Measurements from ENCODE around the gene MAPK12.

MAPK12 gene

GRCh38 chr22:50261615-50262459 lies at the start of gene MAPK12:
Gene MAPK12 (minus strand): TSS chr22:50261683. CDS start chr22:50261509, 174 bp downstream.
- no peak for DNase-seq (ENCODE audit: low read depth)

DNA sequence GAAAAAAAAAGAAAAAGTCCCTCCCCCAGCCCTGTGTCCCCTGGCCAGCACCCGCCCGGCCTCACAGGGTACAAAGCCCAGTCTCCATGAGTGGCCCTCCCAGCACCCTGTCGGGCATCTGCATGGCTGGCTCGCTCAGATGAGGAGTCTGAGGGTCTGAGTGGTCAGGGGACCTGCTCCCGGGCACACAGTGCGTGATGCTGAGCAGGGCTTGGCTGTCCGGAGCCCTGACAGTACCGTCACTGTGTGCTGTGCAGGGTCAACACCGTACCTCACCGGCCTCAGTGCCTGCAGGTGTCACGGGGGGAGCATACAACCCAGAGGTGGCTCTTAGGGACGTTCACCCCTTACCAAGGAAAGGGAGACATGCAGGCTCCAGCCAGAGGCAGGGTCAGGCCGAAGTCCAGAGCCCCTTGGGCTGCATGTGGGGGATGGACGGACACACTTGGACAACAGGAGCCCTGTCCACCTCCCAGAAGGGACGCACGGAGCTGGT lies 49.5 kb upstream of the MAPK12 start:
- TF ChIP-seq CTCF (IDR thresholded peaks at IDR 0.05; ENCODE audit: control insufficient read depth, insufficient read depth, low read depth, low read length, missing control alignments), result no peak
- no peak overlapping the region for H3K4me3 ChIP-seq (ENCODE audit: control insufficient read depth, low read depth, low read length)
- no peak for DNase-seq (ENCODE audit: low read depth)

More at GRCh38 chr22:50261615-50262459, at the start of gene MAPK12:
- TF ChIP-seq CTCF (IDR thresholded peaks at IDR 0.05; ENCODE audit: control insufficient read depth, insufficient read depth, low read depth, low read length, missing control alignments), result no peak
- H3K4me3 ChIP-seq (ENCODE audit: control insufficient read depth, low read depth, low read length), result peak within 1 kb of the TSS; percentile 52

DNA sequence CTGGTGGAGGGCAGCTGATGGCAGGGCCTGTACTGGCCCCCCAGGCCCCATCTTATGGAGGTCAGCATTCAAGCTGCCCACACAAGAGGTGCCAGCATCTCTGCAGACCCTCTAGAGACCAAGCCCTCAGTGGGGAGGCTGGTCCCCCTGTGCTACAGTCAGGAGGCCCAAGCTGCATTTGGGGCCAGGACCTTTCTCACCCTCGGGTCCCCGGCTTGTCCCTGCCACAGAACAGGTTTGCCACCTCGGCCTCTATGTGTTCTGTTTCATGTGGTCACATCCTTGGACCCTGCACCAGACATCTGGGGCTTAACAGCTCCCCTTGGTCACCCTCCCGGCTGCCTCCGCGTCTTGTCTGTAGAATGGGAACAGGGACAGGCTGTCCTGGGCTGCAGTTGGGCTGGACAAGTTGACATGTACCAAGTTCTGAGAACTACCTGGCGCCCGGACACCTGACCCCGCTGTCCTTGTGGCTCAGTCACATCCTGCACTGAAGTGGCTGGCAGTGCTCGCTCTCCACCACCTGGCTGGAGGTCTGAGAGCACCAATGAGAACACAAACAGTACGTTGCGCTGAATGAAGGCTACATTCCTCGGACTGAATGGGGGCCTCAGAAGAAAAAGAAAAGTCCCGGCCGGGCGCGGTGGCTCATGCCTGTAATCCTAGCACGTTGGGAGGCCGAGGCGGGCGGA lies 48.7 kb upstream of the MAPK12 start:
- no peak for DNase-seq (ENCODE audit: low read depth)
- no peak overlapping the region for H3K4me3 ChIP-seq (ENCODE audit: control insufficient read depth, low read depth, low read length)
- no peak for TF ChIP-seq CTCF (IDR thresholded peaks at IDR 0.05; ENCODE audit: control insufficient read depth, insufficient read depth, low read depth, low read length, missing control alignments)

DNA sequence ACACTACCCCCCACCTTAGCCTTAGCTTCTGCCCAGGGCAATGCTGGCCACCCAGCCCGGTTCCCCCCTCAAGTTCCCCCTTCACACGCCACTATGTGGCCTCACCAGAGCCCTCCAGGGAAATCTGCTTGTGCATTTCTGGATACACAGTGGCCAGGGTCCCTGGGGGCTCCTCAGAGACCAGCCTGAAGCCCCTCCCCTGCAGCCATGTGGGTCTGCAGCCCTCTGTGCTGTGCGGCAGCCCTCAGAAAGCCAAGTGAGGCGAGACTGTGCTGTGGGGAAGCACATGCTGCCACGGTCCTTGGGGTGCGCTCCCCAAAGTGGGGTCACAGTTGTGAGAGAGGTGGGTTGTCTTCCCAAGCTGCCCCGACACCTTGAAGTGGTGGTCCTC lies 48.1 kb upstream of the MAPK12 start:
- no peak for TF ChIP-seq CTCF (IDR thresholded peaks at IDR 0.05; ENCODE audit: control insufficient read depth, insufficient read depth, low read depth, low read length, missing control alignments)
- DNase-seq (ENCODE audit: low read depth), result no peak
- no peak overlapping the region for H3K4me3 ChIP-seq (ENCODE audit: control insufficient read depth, low read depth, low read length)

DNA sequence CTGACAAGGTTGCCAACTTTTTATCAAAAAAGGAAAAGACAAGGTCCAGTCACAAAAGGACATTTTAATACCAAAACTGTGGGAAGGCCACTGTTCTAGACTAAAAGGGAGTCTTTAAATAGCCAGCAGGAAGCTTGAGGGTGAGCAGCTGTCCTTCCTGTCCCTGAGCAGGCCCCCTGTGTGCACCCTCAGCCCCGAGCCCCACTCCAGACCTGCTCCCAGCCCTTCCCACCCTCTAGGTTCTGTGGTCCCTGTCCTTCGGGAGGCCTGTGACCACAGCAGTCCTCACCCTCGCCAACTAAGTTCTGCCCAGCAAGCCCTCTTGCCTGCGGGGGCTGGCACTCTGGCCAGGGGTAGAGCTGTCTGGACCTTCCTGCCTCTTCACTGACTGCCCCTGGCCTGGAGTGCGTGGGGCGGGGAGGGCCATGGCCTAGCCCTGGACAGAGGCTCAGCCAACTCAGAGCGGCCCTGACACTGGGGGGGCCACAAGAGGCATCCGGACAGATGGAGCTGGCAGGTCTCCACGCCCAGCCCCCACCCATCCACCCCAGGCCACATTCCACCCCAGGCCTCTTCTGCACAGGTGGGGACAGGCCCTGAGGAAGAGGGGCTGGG lies 47.6 kb upstream of the MAPK12 start:
- DNase-seq (ENCODE audit: low read depth), result no peak
- no peak for TF ChIP-seq CTCF (IDR thresholded peaks at IDR 0.05; ENCODE audit: control insufficient read depth, insufficient read depth, low read depth, low read length, missing control alignments)
- no peak overlapping the region for H3K4me3 ChIP-seq (ENCODE audit: control insufficient read depth, low read depth, low read length)

DNA sequence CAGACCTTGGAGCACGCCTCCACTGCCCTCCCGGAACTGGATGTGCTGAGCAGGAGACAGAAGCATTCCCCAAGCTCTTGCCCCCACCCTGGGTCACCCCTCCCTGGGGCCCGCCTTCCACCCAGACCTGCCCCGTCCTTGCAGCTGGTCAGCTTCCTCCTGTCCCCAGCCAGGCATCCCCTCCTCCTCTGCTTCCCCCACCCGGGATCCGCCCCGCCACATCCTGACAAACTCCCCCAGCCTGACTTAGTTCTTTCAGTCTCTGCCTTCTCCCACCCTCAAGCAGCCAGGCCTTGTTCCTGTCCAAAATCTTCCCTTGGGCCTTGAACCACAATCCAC lies 47.1 kb upstream of the MAPK12 start:
- H3K4me3 ChIP-seq (ENCODE audit: control insufficient read depth, low read depth, low read length), result no peak overlapping the region
- no peak for TF ChIP-seq CTCF (IDR thresholded peaks at IDR 0.05; ENCODE audit: control insufficient read depth, insufficient read depth, low read depth, low read length, missing control alignments)
- DNase-seq (ENCODE audit: low read depth), result no peak
